SIG-M5 (cell line): ENCODE results near the gene HASPIN.

ENCODE experiments used
- DNase-seq: peaks from one replicate; lab custom pipeline; 2025; lab: John Stamatoyannopoulos, UW

Gene HASPIN

DNA sequence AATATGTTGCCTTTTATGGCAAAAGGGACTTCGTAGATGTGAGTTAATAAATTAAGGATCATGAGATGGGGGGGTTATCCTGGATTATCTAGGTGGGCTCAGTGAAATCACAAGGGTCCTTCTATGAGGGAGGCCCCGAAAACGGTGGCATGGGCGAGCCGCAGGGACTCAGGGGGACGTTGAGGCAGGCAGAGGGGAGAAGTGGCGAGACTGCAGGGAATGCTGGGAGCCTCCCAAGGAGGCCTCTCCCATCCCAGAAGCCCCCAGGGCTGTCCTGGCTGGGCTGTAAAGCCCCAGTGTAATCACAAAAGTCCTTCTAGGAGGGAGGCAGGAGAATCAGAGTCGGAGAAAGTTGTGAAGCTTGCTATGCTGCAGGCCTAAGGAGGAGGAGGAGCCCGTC is 42.3 kb downstream of the HASPIN start:
- no peak for DNase-seq

DNA sequence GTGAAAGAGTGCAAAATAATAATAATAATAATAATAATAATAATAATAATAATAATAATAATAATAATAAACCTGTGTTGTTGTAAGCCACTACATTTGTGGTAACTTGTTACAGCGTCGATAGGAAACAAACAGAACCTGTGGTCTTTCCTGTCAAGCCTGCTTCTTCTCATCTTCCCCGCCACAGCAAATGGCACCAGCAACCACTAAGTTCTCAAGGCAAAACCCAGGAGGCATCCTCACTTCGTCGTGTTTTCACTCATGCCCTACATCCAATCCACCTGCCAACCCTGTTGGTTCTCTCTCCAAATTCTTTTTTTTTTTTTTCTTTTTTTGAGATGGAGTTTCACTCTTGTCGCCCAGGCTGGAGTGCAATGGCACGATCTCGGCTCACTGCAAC is 43.1 kb downstream of the HASPIN start:
- no peak for DNase-seq

DNA sequence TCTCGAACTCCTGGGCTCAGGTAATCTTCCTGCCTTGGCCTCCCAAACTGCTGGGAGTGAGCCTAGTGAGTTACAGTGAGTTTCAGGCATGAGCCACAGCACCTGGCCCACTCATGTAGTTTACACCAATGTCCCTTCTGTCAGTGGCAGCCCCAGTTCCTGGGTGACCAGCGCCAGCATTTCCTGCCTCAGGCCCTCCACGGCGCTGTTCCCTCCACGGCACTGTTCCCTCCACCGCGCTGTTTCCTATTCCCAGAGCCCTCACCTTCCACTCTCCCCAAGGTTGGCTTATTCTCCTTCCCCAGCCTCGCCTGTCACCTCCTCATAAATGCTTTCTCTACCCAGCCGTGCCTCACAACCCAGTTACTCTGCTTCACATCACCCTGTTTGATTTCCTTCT is 44.6 kb downstream of the HASPIN start:
- no peak for DNase-seq

DNA sequence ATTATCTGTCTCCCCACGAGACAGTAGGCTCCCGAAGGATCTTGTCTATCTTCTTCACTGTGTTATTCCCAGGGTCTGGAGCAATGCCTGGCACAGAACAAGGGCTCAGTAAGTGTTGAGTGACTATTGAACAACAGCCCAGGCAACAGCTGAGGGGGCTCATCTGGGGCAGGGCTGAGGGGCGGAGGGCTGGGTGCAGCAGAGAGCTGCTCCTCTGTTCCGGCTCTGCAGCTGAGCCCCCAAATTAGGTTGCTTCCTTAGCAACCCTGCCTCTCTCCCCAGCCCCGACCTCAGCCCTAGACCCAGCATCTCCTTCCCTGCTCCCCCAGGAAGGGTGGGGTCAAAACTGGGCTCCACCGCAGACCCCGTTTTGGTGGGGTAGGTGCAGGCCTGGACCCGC is 45.1 kb downstream of the HASPIN start:
- no peak for DNase-seq

DNA sequence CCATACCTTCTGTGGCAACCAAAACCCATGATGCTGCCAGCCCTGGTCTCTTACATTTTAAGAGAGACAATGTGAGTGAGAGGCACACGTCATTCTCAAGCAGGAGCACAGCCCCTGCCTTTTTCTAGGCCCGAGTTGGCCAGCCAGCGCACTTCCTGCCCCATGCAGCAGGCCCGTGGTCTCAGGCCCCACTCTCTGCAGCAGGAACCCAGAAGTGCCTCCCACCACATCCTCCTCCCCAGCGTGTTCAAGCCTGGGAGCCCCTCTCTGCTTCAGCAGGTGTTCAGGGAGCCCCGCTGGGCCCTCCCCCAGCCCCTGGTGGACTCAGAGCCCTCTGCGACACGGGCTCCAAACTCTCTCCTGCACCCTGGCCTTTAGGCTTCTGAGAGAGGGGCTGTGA is 46.8 kb downstream of the HASPIN start:
- DNase-seq = no peak

DNA sequence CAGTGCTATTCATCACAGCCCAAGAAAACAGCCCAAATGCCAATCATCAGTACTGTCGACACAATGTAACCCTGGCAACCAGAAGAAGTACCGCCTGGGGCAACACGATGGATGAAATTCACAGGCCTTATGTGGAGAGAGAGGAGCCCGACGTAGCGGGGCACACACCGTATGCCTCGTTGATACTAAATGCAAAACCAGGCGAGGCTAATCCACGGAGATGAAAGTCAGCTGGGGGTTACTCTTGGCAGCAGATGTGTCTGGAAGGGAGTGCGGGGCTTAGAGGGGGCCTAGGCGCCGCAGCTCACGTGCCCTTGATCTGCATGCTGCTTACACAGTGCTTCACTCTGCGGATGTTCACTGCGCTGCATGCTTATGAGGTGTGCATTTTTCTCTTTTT is 47.4 kb downstream of the HASPIN start:
- no peak for DNase-seq

DNA sequence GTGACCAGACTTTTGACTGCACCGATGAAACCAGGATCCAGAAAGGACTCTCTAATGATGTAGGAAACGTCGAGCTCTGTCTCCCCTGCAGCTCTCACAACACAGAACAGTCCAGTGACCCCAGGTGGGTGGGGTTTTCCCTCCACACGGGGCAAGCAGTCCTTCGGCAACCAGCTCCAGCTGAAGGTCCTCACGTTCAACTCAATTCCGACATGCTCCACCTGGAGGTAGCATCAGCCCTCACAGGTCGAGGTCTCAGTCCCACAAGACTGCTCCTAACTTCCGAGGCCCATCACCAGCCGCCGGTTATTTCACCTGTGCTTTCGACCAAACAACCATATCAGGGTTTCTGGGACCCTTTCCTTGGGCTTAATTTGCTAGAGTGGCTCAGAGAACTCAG is 49.1 kb downstream of the HASPIN start:
- no peak for DNase-seq

DNA sequence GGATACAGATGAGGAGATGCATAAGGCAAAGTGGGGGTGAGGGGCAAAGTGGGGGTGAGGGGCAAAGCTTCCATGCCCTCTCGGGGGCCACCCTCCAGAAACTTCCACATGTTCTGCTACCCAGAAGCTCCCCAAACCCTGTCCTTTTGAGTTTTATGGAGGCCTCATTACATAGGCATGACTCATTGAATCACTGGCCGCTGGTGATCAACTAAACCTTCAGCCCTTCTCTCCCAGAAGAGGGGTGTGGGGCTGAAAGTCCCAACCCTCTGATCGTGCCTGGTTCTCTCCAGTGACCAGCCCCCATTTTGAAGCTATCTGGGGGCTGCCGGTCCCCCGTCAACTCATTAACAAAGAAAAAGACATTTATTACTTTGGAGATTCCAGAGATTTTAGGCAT is 49.8 kb downstream of the HASPIN start:
- no peak for DNase-seq

DNA sequence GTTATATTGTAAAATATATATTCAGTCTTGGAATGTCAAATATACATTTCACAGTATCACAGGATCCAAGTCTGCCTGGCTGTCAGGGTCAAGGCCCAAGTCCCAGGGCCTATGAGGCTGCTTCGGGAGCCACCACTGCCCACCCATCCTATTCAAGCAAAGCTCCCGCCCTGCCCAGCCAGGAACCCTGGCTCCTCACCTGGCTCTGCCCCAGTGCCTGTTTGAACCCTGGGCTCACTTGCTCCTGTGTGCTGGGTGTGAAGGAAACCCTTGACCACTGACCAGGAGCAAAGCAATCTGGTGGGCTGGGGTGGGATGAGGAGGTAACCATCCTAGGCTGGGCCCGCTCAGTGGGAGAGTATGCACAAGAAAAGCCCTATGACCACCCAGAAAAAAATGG is 50.3 kb downstream of the HASPIN start:
- DNase-seq = no peak
